Suprapubic skin (tissue), 4 donors: Measurements from ENCODE around the gene HOXB7.

Experiments
- CTCF ChIP-seq, 2 donors: fragments of 200-600 bp in 1 of 2; fragments of 450-650 bp in 1 of 2; sonication (generic) in 1 of 2; IDR thresholded peaks; one replicate each; pipeline ENCODE4 v1.5.1; 2016 to 2019; ENCODE audit warnings: antibody characterized with exemption in 2 of 2, mild to moderate bottlenecking in 1 of 2, moderate library complexity in 1 of 2
- EP300 ChIP-seq: sonication (generic); formaldehyde crosslinking; IDR thresholded peaks from one replicate; pipeline ENCODE4 v1.6.1; 2017; ENCODE audit warnings: antibody characterized with exemption
- POLR2A ChIP-seq, 2 donors: fragments of 450-650 bp; IDR thresholded peaks; one replicate each; pipeline ENCODE4 v1.6.1; 2017; ENCODE audit warnings: antibody characterized with exemption in 2 of 2, mild to moderate bottlenecking in 2 of 2, moderate library complexity in 2 of 2
- POLR2AphosphoS5 ChIP-seq, 3 donors: sonication (generic); formaldehyde crosslinking; IDR thresholded peaks; one replicate each; pipeline ENCODE4 v1.6.1; 2017; ENCODE audit warnings: antibody characterized with exemption in 3 of 3

GRCh38 chr17:48624544-48625494, 14.0 kb upstream of the HOXB7 start:
- TF ChIP-seq CTCF (IDR thresholded peaks at IDR 0.05) (no peak), EP300 (no peak), POLR2A (IDR thresholded peaks at IDR 0.05) (no peak), POLR2AphosphoS5 (IDR thresholded peaks at IDR 0.05) (no peak)
